GM19240 (cell line): Measurements from ENCODE around the gene NF1.
"Not testable (repeated sequence)": the region's sequence is repeated elsewhere in the genome, so short reads cannot be mapped to it uniquely, and the experiment has no call there.

ENCODE experiments used
- DNase-seq: peaks from one replicate; pipeline ENCODE4 v3.0.0; 2011; ENCODE audit warnings: low spot score; ENCODE audit not compliant: insufficient read length

Gene NF1

DNA sequence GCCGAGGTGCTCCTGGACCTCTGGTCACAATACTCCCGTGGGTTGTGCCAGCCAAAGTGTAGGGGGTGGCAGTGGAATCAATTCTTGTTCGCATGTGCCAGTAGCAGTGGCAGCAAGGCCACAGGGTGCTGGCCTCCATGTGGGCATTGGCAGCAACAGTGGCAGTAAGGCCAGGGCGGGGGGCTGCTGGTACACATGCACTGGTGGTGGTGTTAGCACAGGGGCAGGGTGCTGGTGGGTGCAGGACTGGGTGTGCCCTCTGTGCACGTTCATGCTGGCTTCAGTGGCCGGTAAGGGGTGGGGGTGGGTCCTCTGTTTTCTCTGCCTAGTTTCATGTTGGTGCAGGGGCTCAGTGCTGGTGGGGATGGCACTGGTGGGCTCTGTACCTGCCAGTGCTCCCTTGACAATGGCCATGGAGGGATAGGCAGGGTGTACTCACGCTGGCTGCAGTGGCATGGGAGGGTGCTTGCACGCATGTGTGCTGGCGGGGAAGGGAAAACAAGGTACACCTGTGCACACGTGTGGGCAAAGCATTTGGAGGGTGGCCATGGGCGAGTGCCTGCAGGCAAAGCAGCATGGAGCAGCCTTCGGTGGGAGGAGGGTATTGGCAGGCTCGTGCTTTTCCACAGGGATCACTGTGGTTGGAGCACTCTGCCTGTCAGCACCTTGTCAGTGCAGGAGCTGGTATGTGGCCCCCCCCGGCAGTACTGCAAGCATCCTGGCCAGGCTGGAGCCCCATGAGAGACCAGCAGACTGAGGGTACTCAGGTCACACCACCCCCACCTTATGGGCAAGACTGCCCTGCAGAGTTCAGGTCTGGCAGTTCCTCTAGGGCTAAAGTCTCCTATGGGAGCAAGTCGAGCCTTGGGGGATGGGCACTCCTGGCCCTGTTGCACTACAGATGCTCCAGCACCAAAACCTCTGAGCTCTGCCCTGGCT lies 35.8 kb downstream of the NF1 start:
- no peak for DNase-seq

DNA sequence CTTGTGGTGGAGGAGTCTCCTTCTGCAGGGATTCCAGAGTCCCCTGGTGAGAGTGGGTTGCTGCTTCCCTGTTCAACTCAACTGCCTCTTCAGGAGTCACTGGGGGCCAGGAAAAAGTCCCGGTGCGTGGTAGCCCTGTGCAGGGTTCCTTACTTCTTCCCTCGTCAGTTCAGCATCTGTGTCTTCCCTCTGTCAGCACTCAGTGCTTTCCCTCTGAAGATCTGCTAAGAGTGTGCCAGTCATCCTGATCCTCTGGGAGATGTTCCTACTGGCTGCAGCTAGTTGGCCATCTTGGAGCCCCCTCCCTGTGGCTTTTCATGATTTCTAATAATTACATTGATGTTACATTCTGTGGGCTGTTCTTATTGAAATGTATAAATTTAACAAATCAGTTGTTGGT lies 36.5 kb downstream of the NF1 start:
- no peak for DNase-seq

DNA sequence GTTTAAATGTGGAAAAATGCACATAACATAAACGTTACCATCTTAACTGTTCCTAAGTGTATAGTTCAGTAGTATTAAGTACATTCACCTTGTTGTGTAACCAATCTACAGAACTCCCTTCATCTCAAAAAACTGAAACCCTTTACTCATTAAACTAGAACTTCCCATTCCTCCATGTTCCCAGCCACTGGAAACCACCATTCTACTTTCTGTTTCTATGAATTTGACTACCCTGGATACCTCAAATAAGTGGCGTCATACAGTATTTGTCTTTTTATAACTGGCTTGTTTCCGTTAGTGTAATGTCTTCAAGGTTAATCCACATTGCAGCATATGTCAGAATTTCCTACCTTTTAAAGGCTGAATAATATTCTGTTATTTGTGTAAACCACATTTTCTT lies 38.2 kb downstream of the NF1 start:
- DNase-seq, result no peak

DNA sequence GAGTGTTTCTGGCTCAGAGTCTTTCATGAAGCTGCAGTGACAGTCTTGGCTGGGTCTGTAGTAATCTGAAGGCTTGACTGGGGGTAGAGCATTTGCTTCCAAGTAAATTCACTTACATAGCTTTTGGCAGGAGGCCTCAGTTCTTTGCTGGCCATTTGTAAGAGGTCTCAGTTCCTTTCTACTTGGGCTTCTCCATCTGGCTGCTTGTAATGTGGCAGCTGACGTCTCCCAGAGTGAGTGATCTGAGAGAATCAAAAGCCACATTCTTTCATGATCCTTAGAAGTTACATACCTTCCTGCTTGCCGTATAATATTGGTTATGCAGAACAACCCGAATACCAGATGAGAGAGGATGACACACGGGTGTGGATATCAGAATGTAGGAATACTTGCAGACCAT lies 39.8 kb downstream of the NF1 start:
- DNase-seq, result no peak

DNA sequence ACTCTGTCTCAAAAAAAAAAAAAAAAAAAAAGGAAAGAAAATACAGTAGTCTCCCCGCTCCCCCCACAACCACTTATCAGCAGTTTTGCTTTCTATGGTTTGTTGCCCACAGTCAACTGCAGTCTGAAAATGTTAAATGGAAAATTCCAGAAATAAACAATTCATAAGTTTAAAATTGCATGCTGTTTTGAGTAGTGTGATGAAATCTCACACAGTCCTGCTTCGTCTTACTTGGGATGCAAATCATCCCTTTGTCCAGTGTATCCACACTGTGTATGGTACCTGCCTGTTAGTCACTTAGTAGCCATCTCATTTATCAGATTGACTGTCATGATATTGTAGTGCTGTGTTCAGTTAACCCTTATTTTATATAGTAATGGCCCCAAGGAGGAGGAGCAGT lies 41.5 kb downstream of the NF1 start:
- no peak for DNase-seq

DNA sequence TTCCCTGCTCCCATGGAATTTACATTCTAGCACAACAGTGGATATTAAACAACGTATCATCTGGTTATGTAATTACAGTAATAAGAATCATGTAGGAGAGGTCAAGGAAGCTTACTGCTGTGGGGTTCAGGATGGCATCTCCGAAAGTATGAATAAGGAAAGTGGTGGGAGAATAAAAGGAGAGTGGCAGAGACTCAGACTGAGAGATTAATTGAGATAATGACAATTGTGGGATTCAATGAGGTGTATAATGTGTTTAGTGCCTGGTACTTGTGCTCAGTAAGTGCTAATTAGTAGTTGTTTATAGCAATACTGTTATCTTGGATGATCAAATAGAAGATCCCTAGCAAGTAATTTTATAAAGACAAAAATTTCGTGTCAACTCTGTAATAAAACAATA lies 45.3 kb downstream of the NF1 start:
- DNase-seq, result no peak

DNA sequence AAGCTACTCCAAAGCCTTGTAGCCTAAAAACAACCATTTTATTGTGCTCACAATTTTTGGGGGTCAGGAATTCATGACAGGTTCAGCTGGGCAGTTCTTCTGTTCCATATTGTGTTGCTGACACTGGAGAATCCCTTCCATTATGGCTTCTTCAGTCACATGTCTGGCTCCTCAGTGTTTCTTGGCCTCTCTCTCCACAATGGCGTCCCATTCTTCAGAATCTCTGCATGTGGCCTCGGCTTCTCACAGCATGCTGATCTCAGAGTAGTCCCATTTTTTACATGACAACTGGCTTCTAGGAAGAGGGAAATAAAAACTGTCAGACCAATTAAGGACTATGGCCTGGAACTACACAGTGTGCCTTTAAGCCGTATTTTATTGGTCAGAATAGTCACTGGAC lies 49.7 kb downstream of the NF1 start:
- DNase-seq, result no peak

DNA sequence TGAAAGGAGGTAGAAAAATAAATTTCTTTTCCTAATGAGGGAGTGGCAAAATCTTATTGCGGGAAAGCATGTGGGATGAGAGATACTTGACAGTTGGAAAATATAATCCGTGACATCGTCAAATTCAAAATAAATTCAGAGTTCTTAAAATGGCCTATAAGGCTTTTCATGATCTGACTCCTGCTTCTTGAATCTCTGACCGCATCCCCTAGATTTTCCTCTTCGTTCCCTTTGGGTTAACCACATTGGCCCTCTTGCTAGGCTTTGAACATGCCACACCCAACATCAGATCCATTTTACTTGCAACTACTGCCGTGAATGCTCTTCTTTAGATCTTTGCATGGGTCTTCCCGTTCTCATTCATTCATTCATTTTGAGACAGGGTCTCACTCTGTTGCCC lies 50.1 kb downstream of the NF1 start:
- DNase-seq, result no peak

DNA sequence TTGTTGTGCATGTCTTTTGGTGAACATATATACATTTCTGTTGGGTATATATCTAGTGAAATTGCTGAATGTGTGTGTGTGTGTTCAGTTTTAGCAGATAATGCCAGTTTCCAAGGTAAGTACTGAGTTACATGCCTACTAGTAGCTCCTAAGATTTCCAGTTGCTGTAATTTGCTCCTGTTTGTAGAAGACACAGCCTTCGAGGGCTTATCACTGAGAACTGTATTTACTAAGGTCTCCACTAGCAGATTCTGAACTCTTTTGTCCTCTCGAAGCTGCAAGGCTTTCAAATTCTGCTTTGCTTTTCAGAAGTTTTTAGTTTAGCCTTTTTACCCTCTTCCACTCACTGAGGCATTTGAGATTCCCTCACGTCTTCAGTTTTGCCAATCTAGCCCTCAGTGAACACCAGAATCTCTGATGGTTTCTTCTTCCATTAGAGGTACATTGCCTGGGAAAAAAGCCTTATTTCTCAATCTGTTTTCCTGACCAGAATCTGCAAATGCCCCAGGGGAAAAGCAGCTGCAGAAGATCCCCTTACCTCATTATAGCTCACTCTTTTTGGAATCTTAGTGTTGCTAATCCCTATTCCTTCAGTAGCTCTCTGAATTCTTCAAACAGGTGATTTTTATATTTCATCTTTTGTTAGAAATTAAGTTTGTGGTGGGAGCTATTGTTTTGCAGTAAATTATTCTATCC lies 52.9 kb downstream of the NF1 start:
- no peak for DNase-seq

DNA sequence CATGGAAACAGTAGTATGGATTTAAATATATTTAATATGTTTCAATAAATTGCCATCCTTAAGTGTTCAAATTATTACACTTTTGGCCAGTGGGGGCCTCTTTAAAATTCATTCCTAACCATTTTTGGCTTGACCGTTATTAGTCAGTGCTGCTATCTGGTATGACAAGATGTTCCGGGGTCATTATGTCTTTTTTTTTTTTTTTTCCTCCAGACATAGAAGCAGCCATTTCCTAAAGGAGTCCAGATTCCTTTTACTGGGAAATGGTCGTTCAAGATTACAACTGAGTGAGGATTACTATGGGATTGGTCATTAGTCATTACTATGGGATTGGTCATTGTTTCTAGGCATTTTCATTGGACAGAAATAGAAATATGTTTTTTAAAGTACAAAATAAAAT lies 53.4 kb downstream of the NF1 start:
- no peak for DNase-seq

DNA sequence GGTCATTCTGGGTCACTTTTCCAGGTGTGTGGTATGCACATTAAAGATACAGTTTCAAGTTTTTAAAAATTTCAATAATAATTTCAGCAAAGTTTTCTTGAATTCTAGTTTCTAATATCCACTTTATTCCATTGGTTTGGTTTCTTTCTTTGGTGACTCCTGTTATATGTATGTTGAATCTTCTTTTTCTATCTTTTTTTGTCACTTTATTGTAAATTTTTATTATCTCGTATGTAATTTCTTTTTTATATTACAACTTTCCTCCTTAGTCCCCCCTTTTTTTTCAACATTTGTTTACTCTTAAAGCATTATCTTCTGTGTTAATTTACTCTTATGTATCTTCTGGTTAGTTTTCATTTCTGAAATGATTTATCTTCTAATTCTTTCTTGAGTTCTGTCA lies 57.5 kb downstream of the NF1 start:
- no peak for DNase-seq

DNA sequence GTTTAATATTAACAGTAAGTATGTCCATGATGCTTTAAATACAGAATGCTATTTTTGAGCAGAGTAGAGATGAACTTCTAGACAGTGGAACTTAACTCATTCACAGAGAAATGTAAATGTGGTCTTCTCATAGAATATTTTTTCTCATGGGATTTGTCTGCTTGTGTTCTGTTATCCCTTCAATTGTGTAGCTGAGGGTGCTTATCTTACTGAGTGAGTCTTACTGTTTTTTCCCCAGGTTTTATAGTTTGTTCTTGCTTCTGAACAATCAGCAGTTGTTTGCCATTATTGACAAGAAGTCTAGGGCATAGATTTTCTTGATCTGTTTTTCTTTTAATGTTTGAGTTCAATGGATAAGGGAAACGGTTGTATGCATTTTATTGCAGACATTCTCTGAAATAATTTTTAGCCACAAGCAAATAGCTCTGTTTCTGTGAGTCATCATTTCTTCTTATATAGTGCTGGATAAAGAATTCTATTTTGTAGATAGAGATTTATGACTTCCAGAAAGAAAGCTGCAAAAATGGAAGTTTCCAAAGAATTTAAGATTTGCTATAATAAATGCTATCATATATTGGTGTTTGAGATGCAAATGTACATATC lies 60.5 kb downstream of the NF1 start:
- no peak for DNase-seq

DNA sequence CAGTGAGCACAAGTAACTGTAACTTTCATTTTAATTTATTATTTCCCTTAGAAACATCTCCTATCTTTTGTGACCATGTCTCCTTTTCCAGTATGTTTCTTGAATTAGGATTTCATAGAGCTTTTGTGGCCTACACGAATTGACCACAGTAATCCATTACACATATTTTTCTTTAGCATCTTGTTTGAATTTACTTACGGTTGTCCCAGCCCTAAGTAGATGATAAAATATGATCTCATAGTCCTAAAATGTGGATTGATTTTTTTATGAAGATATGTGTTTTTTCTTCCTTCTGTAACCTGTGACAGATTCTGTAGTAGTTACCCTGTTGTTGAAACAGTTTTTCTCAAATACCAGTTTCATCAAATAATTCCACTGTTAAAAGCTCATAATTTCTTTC lies 61.5 kb downstream of the NF1 start:
- DNase-seq, result no peak

DNA sequence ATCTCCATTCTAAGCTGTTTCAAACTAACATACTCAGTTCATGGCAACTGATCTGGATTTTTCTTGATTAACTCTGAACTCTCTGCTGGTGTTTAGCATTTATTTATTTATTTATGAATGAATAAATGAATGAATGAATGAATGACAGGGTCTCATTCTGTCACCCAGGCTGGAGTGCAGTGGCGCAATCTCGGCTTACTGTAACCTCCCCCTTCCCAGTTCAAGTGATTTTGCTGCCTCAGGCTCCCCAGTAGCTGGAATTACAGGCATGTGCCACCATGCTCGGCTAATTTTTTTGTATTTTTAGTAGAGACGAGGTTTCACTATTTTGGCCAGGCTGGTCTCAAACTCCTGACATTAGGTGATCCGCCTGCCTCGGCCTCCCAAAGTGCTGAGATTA lies 62.1 kb downstream of the NF1 start:
- DNase-seq, result not testable (repeated sequence)

DNA sequence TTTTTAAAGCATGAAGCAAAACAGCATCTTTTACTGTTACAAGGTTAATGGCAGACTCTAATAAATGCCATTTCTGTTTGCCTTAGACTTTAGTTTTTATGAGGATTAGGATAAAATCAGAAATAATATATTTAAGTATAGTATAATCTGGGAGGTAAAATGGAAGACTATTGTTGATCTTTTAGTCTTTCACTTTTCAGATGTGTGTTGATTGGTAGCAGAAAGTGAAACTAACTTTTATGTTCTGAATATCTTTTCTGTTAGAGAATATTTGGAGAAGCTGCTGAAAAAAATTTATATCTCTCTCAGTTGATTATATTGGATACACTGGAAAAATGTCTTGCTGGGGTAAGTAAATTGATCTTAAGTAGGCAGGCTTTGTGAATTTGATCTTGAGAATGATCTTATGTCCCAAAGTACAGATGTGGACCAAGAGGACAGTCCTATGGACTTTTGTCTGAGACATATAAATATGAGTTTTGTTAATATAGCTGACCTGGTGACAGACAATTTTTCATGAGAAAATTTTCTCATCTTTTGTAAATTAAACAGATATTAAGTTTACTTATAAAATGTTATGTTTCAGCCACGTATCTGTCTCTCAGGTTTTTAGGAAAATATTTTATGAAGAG lies 64.1 kb downstream of the NF1 start:
- no peak for DNase-seq

DNA sequence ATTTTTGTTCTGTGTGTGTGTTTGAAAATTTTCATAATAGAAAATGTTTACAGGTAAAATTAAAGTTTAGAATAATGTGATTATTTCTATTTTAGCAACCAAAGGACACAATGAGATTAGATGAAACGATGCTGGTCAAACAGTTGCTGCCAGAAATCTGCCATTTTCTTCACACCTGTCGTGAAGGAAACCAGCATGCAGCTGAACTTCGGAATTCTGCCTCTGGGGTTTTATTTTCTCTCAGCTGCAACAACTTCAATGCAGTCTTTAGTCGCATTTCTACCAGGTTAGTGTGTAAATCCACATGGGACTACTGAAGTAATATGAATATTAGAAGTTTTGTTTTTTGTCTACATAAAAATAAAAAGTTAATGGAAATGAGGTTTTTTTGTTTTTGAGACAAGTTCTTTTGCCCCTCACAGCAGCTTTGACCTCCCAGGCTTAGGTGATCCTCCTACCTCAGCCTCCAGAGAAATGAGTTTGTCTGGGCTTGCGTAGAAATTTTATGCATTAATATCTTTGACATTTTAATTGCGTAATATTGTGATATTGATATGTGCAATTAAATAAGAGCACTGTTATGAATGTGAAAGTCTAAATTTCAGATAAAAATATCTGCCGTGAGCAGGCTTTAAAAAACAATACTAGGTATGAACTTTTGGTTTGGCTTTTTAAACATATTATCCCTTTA lies 68.5 kb downstream of the NF1 start:
- DNase-seq, result no peak

DNA sequence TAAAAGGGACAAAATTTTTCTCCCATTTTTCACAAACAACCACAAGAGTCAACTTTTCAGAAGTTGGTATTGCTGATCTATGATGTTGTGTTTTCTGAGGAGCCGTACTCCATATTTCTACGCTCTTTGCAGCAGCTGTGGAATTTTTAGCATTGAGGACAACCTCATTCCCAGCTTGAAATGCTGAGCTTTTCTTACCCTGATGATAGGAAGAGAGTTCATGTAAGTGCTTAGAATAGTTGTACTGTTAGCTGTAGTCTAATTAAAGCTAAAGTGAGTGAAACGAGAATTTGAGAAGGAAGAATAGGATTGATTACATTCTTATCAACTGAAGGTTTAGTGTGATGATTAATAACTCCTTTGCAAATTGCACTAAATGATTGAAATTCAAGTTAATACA lies 72.3 kb downstream of the NF1 start:
- DNase-seq, result no peak

DNA sequence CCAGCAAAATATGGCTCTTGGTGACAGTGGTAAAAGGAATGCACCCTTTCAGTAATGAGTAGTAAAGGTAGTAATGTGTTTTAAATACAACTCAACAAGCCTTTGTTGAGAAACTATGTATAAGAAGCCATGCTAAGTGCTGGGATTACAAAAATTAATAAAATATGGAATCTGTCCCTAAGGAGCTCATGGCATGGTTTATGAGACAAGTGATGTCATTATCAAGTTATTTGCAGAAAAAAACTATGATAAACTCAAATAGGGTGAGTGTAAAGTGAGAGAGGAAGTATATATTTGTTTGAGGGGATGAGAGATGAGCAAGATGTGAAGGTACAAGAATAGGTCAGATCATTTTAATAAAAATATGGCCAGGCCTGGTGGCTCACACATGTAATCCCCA lies 76.9 kb downstream of the NF1 start:
- no peak for DNase-seq

DNA sequence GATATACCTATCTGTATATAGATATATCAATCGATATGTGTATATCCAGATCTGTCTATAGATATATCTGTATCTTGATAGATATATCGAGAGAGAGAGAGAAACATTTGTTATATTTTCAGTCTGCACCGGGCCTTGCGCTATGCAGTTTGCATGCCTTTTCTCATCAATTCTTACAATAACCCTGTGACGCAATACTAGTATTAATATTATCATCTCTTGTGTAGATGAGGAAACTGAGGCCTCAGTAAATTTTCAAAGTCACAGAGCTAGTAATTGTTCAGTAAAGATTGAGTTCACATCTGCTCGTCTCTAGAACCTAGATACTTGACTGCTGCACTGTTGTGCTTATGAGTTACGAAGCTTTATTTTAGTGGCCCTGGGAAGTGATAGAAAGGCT lies 77.6 kb downstream of the NF1 start:
- DNase-seq, result no peak

DNA sequence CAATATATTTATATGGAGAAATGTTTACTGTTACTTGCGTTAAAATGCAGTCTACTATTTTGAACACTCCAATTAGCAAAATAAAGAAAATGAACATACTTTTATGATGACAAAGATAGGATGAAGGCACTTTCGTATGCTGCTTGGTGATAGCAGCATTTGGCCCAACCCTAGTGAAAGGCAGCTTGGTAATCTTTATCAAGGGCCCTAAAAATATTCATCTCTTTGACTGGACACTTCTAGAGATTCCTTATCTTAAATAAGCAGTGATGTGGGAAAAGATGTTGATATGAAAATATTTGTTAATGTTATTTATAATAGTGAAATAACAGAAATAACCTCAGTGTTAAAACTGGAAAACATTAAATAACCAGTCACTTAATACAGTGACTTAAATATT lies 79.4 kb downstream of the NF1 start:
- DNase-seq, result no peak

DNA sequence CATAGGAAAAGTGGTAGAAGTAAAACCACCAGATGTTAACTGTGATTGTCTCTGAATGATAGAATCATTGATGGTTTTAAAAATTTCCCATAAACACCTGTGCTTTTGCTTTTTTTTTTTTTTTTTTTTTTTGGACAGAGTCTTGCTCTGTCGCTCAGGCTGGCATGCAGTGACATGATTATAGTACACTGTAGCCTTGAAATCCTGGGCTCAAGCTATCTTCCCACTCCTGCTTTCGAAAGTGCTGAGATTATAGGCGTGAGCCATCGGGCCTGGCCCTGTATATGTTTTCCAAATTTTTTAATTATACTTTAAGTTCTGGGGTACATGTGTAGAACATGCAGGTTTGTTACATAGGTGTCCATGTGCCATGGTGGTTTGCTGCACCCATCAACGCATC lies 80.5 kb downstream of the NF1 start:
- no peak for DNase-seq
